ENCODE data around the gene RANGRF. TPM values are rescaled to one million over a fixed set of nuclear protein-coding genes. Genes with fewer than 3 reads are reported as not detected.
"Not testable (repeated sequence)": the region's sequence is repeated elsewhere in the genome, so short reads cannot be mapped to it uniquely, and the experiment has no call there.

Gene RANGRF
- polyA plus RNA-seq, 1 experiment, result 50.7 TPM

DNA sequence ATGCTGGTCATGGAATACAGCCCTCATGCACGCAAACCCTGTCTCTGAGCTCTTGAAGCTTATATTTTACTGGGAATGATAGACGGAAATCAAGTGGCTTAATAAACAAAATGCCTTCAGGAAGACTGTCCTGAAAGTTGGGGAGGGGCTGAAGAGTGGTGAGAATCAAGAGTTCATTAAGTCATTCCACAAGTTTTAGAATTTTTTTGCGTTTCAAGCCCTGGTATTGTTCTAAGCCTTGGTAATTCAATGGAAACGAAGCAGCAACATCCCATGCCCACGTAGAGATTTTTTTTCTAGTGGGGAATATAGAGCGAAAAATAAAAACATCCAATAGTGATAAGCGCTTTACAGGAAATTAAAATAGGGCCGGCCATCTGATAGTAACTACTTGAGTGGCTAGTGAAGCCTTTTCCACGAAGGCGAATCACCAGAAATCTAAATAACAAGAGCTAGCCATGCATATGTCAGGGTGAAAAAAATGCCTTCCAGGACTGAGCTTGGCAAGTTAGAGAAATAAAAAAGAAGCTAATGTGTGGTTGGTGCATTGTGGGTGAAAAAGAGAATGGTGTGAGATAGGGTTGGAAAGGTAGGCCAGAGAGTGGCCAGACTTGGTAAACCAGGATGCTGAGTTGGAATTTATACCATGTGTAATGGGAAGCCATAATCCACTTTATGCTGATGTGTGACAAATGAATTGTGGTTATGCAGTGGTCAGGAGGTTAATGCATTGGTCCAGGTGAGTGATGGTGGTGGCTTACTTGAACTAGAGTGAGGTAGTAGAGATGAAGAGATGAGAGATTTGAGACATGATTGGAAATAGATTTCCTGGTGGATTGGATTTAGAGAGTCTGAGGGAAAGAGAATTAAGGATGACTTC, 38.6 kb upstream of the RANGRF start:
- no peak for TF ChIP-seq CTCF (IDR thresholded peaks at IDR 0.05; ENCODE audit: insufficient read depth, low read depth, low read length)
- no peak for DNase-seq (ENCODE audit: low read depth)
- Histone ChIP-seq H3K4me3 (ENCODE audit: low read depth, low read length) (peak overlapping the region; percentile 85), H3K36me3 (ENCODE audit: control insufficient read depth, insufficient read depth, low read length) (no peaks in the 10 kb centered on the region; the same call in none of the 2 replicates), H3K27me3 (ENCODE audit: control insufficient read depth, insufficient read depth, low read length) (no peaks in the 10 kb centered on the region)
- ChIA-PET POLR2A (no interaction called here), CTCF (interaction anchor here (1.0 to 1.6 kb wide), 2 partner anchors 11 to 131 kb away, joined by 3 read pairs; no protein-coding TSS in a partner anchor)

DNA sequence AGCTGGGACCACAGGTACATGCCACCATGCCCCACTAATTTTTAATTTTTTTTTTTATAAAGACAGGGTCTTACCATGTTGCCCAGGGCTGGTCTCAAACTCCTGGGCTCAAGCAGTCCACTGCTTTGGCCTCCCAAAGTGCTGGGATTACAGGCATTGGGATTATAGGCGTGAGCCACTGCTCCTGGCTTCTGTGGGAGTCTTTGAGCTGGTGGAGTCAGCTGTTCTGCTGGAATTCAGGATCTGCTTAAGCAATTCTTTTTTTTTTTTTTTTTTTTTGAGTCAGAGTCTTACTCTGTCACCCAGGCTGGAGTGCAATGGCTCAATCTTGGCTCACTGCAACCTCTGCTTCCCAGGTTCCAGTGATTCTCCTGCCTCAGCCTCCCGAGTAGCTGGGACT, 37.1 kb upstream of the RANGRF start:
- H3K27me3 ChIP-seq (ENCODE audit: control insufficient read depth, insufficient read depth, low read length); H3K4me3 ChIP-seq (ENCODE audit: low read depth, low read length); DNase-seq (ENCODE audit: low read depth); POLR2A ChIA-PET: not testable (repeated sequence)
- CTCF ChIA-PET, result interaction anchor here (1.4 kb wide), 2 partner anchors 9 to 51 kb away, joined by 5 to 7 read pairs; no protein-coding TSS in a partner anchor
- peaks cover 11% of the 10 kb centered on the region for H3K36me3 ChIP-seq (ENCODE audit: control insufficient read depth, insufficient read depth, low read length)

- POLR2A ChIA-PET, result no interaction called here
- DNase-seq (ENCODE audit: low read depth), result no peak
- CTCF ChIA-PET, result interaction anchor here (1.5 kb wide), 1 partner anchor 46 kb away, joined by 3 read pairs; no protein-coding TSS in a partner anchor
- Histone ChIP-seq H3K4me3 (ENCODE audit: low read depth, low read length) (no peak overlapping the region), H3K36me3 (ENCODE audit: control insufficient read depth, insufficient read depth, low read length) (peaks cover 16% of the 10 kb centered on the region), H3K27me3 (ENCODE audit: control insufficient read depth, insufficient read depth, low read length) (no peaks in the 10 kb centered on the region)
- TF ChIP-seq CTCF (IDR thresholded peaks at IDR 0.05; ENCODE audit: insufficient read depth, low read depth, low read length), result peak; percentile 38; the same call in 1 of the 2 replicates
Observed at GRCh38 chr17:8253801-8254200, 34.7 kb upstream of the RANGRF start.

GRCh38 chr17:8254881-8255280, 33.6 kb upstream of the RANGRF start:
- H3K36me3 ChIP-seq (ENCODE audit: control insufficient read depth, insufficient read depth, low read length), result peaks cover 16% of the 10 kb centered on the region
- DNase-seq (ENCODE audit: low read depth), result no peak
- ChIA-PET POLR2A (no interaction called here), CTCF (interaction anchor here (1.1 kb wide), 1 partner anchor 9 kb away, joined by 3 read pairs; no protein-coding TSS in a partner anchor)
- H3K4me3 ChIP-seq (ENCODE audit: low read depth, low read length), result no peak overlapping the region
- H3K27me3 ChIP-seq (ENCODE audit: control insufficient read depth, insufficient read depth, low read length), result no peaks in the 10 kb centered on the region
- TF ChIP-seq CTCF (IDR thresholded peaks at IDR 0.05; ENCODE audit: insufficient read depth, low read depth, low read length), result no peak

DNA sequence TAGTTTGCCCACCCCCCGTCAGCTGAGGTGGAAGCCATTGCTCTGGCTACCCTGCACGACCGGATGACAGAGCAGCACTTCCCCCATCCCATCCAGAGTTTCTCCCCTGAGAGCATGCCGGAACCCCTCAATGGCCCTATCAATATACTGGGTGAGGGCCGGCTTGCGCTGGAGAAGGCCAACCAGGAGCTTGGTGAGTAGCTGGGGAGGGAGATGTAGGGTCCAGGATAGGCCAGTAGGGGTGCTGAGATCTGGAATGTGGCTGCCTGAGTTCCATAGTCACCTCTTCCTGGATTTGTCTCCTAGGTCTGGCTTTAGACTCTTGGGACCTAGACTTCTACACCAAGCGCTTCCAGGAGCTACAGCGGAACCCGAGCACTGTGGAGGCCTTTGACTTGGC, 33.0 kb upstream of the RANGRF start:
- peaks cover 16% of the 10 kb centered on the region for H3K36me3 ChIP-seq (ENCODE audit: control insufficient read depth, insufficient read depth, low read length)
- CTCF ChIA-PET, result interaction anchor here (1.1 kb wide), 1 partner anchor 9 kb away, joined by 3 read pairs; no protein-coding TSS in a partner anchor
- no peak for TF ChIP-seq CTCF (IDR thresholded peaks at IDR 0.05; ENCODE audit: insufficient read depth, low read depth, low read length)
- DNase-seq (ENCODE audit: low read depth), result no peak
- POLR2A ChIA-PET, result no interaction called here
- H3K4me3 ChIP-seq (ENCODE audit: low read depth, low read length), result no peak overlapping the region
- H3K27me3 ChIP-seq (ENCODE audit: control insufficient read depth, insufficient read depth, low read length), result no peaks in the 10 kb centered on the region

All from BJ (cell line).